ENCODE results near the gene TRAPPC14.

Gene TRAPPC14

DNA sequence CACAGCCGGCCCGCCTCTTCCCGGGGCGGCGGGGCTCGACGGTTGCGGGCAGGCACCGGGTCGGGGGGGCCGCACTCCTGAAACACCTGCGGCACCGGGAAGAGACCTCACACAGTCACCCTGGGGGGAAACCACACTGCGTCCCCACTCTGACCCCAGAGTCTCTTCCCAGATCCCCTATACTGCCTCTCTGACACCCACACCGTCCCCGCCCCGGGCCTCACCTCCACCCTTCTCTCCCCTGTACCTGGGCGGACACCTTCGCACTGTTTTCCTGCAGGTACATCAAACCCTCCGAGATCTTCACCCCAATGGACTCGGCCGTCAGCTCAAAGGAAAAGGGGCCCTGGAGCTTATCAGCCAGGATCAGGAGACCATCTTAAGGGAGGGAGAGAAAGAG, 13.3 kb upstream of the TRAPPC14 start:
- DNase-seq = no peak

DNA sequence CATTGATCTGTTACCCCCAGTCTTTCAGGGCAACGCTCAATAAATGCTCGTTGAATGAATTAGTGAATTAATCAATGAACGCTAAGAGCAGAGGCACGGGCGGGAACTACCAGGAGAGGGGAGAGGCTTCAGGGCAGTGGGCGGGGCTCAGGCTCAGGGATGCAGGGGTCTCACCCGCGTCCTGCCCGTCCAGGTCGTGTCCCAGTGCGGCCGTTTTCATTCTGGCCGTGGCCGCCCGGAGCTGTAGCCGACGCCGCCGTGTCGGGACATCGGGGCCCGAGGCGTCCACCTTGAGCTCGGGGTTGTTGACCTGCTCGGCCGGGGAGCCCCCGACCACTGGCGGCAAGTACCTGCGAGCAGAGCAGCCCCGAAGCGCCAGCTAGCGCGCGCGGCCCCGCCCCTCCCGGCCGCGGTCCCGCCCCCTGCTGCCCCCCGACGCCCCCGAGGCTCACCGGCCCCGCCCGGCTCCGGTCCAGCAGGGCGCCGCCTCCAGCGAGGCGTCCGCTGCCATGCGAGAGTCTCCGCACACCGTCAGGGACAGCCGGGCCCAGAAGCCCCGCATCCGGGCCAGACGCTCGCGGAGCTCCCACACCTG, 12.7 kb upstream of the TRAPPC14 start:
- peak in 1 of 2 donors; percentile 30 for DNase-seq

DNA sequence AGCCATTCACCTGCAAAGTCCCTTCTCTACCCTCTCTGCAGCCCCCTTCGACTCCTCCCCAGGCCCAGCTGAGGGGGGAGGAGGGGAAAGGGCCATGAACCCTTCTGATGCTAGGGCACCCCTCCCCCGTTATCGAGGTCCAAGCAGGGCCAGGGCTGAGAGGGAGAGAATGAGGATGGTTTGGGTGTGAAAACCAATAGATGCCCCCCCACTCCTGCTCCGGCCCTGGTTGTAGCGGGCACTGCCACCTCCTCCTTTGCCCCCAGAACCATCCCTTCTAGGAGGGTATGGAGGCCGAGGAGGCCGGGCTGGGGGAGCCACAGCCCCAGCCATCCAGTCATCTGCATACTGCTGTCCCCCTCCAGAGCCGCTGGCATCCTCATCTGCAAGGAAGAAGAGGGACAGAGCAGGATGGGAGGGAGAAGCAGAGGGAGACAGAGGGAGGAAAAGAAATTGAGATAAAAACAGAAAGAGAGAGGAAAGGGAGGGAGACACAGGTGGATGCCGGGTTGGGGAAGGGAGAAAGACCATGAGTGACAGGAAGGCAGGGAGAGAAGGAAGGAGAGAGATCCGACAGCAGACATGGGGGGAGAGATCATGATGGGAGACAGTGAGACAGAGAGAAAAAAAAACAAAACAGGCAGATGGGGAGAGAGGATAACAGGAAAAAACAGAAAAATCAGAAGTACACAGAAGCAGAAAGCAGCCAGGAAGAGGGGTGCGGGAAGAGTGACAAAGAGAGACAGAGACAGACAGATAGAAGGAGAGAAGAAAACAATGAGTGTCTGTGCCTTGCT, 11.8 kb upstream of the TRAPPC14 start:
- DNase-seq = no peak

DNA sequence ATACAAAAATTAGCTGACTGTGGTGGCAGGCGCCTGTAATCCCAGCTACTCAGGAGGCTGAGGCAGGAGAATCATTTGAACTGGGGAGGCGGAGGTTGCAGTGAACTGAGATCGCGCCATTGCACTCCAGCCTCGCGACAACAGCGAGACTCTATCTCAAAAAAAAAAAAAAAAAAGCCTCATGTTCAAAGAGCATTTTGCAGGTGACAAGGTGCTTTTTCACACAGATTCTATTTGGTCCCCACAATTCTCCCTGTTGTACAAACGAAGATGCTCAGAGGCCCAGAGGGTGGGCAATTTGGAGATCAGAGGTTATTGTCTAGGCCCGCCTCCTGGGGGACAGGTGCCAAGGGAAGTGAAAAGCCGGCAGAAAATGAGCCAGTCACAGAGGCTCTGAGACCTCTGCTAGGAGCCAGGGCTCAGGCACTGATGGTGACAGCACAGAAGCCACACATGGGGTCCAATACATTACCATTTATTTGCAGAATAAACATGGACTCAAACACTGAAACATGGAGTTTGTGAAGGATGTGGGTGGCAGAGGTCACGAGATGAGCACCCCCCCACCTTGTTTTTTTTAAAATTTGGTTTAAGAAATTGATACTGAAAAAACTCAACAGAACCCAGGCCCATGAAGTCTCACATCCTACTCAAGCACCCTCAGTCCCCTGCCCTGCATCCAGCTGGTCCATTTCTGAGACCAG, 10.8 kb upstream of the TRAPPC14 start:
- DNase-seq = no peak

DNA sequence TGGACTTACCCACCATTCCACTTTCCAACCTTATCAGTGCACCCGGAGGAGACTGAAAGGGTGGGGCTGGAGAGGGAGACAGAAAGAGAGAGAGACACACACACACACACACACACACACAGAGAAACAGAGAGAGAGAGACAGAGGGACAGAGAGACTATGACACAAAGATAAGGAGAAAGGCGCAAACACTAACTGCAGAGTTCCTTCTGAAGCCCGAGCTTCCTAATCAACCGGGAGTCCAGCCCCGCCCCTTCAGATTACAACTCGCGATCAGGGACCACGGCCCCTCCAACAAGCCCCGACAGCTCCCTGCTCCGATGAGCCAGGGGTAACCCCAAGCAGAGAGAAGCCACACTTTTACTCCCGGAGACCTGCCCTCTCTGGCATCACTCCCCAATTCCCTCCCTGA, 9.4 kb upstream of the TRAPPC14 start:
- no peak for DNase-seq

DNA sequence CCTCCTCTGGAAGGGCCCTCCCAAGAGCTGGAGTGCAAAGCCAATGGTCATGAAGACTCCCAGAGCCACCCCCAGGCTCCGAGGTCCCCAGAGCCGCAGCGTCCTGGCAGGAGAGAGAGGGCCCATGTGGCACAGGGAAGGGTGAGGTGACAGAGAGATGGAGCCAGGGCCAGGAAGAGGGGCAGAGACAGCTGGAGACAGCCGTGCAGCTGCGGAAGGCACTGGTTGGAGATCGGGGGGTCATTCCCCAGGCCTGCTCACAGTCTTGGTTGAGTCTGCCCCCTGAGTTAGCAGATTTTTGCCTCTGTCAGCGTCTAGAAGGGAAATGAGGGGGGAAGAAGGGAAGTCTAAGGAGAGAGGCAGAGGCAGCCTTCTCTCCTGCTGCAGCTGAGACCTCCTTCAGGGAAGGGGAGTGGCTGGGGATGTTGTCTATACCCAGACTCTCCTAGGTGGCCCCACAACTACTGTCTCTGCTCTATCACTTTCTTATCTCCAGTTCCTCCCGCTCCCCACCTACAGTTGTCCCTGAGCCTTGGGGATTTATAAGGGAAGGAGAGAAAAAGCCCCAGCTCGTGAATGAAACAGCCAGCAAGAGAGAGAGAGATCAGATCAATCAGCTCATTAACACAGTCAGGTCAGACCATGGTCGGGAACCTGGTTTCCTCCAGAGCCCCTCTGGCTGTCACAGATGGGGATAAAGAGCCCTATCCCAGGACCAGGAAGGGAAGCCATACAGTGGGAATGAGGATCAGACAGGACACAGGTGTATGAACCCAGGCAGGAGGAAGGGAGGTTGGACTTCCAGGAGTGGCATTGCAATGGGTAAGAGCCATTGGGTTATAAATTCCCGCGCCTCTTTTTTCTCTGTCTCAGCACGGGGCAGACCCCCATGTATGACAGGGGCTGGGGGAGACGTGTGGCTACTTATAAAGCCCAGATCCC, 8.7 kb upstream of the TRAPPC14 start:
- DNase-seq = no peak

DNA sequence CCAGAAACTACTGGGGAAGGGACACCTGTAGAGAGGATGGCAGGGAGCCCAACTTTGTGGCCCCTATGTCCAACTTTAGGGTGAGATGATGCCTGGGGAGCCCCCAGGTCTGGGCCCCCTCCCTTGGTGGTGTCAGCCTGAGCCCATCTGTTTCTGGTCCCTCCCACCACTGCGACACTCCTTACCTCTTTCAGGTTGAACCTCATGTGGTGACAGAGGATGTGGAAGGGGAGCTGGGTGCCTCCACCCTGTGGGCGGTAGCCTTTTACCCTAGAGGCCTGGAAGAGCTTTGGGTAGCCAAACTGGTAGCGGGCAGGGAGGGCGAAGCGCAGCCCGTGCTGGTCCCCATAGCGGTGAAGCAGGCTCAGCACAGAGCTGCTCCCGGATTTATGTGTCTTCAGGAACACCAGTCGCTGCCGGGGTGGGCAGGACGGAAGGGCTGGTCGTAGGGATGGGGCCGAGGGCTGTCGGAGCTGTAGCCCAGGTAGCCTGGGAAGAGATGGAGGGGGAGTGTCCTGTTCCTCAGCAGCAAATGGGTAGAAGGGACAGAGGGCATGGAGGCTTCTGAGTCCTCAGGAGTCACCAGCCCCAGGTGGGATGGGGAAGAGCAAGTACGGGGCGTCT, 7.9 kb upstream of the TRAPPC14 start:
- peak; percentile 25 to 41 for DNase-seq

DNA sequence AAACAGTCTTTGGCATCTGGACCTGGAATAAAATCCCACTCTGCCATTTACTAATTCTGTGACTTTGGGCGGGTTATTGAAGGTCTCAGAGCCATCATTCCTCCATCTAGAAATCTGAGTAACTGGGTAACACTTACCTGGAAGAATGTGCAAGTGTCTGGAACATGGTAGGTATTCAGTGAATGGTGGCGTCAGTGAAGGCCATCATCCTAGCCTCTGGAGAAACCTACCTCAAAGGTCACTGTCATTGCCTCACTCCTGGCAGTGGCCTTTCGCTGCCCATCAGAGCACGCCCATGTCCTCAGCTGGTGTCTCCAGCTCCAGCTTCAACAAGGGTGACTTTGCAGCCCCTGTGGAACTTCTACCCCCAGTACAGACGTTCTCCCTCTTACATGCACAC, 5.3 kb upstream of the TRAPPC14 start:
- no peak for DNase-seq

DNA sequence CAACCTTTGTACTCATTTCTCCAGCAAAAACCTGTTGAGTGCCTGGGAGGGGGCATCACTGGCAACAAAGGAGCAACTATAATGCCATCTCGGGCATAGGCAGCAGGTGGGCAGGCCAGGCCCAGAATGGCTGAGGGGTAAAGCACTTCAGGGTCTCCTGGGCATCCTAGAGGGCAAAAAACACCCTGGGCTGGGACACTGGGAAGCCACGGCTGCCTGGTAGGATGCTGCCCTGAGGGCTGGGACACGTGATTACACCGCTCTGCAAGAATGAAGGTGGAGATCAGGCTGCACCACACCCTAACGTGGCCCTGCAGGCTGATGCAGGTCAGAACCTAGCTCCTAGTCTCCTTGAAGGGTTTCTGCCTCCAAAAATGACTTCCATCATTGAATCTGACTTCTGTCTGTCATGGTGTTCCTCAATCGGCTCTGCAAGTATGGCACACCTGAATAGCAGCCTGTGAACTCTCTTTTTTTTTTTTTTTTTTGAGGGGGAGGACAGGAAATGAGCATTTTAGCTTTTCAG, 4.5 kb upstream of the TRAPPC14 start:
- no peak for DNase-seq

DNA sequence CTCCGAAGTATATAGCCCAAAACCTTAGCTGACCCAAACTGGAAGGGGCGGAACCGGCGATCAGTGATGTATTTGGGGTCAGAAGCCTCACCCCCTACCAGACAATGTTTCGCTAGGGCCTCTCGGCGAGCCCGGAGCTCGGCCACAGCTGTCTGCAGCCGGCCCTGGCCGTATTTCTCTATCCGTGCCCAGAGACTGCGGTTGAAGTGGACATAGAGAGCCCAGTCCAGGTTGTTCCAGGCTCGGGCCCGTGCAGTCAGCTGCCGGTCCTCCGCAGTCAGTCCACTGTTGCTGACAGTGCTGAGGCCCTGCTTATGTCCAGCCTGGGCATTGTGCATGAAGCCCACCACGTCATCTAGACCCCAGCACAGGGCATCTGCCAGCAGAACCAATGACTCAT, 1.5 kb upstream of the TRAPPC14 start:
- no peak for DNase-seq

DNA sequence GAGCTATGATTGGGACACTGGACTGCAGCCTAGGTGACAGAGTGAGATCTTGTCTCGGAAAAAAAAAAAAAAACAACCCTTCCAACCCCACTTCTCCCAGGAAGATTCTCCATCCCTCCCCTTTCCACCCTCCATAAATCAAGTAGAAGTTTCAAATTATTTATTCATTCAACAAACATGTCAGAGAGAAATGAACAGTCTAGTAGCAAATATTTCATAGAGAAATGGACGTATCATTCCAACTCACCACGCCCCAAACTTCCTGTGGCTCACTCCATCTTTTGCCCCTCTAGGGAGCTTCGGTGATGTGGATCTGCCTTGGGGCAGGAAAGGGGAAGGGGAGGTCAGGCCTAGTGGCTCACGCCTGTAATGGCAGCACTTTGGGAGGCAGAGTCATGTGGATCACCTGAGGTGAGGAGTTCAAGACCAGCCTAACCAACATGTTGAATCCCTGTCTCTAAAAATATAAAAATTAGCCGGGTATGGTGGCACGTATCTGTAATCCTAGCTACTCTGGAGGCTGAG, 638 bp upstream of the TRAPPC14 start:
- DNase-seq = no peak

DNA sequence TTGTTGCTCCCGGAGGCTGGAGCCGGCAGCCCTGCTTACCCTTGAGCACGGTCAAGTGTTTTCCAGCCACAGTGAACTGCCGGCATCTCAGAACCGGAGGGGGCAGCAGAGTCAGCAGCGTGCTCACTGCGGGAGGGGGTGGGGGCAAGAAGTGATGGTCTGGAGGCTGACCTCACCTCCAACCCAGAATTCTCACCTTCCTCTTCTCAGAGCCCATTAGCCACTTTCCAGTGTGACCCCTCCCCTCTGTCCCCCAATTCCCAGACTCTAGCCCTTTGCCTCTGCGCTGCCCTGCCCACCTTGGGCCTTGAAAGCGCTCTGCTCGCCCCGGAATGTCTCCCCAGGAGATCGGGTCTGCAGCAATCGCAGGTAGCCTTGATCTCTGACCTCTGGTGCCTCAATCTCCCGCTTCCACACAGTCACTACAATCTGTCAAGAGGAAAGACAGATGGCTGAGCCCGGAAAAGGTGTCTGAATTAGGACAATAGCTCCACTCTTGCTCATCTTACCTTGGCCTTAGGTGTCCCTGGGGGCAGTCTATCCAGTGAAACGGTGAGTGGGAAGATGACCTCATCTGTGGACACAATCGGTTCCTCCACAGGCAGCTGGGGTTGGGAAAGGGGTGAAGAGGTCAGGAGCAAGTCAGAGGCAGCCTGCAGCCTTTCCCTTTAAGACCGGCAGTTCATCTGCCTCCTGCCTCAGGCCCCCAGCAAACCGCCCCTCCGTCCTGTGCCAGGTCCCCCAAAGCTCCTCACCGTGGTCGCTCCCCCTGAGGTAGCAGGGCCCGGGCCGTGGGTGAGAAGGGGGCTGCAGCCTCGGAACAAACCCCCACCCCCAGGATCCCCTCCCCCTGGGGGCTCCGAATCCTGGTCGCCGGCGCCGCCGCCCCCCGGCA, 942 bp downstream of the TRAPPC14 start:
- no peak for DNase-seq

DNA sequence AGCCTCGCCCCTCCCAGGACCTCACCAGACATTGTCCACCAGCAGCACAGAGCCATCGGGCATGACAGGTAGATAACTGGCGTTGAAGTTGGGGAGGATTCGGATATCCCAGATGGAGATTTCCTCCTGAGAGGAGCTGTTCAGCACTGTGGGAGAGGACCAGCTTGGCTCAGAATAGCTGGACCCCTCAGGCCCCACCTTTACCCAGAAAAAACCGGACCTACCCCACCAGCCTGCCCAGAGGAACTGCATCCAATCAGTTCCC, 1.5 kb downstream of the TRAPPC14 start:
- no peak for DNase-seq

DNA sequence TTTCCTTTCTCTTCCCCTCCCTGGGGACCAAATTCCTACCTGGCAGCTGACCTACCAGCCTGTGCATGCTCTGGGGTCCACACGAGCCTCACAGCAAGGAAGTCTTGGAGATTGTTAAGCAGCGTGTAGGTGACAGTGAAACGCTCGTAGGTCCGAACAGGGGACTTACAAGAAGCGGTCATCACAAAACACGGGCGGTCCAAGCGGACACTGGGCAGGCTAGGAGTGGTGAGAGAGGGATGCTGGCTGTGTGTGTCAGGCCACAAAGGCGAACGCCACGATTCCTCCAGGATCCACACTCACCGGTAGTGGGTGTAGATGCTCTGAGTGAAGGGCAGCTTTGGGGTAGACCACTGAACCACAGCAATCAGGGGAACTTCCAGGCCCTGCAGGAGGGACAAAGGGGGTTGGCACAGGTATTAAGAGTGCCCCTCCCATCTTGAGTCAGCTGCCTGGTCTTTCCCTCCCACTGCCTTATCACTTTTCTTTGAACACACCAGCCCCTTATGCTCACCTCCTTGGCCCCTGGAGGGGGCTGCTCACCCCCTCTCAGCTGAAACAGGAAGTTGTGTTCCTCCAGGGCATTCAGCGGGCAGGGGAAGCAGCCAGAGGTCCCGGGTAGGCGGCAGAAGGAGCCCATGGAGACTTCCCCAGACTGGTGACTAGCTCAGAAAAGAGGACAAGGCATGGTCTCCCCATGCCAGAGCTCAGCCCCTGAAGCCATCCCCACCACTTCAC, 2.0 kb downstream of the TRAPPC14 start:
- DNase-seq = no peak

DNA sequence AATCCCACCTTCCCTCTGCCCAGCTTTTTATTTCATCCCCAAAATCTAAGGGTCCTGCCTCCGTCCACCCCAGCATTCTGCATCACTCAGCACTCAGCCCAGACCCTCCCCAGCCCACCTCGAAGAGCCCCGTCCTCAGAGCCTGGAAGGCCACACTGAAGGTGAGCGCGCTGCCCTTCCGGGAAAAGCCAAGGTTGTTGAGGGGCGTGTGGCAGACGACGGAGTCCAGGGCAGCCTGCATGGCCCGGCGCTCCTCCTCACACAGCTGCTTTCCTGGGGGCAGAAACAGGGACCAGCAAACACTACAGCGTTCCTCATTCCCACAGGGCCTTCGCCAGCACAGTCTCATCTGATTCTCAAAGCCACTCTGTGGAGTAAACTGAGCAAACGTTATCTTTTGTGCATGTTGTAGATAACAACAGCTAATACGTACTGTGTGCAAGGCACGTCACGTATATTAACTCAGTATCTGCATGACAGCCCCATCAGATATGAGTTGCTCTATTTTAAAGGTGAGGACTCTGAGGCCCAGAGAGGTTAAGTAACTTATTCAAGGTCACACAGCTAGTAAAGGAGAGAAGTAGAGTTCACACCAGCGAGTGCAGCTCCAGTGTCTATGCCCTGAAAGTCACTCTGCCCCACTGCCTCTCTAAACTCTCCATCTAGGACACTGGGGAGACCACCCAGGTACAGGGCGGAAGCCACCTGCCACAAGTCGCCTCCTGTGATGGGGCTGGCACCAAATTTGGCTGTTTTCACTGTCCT, 2.8 kb downstream of the TRAPPC14 start:
- no peak for DNase-seq

DNA sequence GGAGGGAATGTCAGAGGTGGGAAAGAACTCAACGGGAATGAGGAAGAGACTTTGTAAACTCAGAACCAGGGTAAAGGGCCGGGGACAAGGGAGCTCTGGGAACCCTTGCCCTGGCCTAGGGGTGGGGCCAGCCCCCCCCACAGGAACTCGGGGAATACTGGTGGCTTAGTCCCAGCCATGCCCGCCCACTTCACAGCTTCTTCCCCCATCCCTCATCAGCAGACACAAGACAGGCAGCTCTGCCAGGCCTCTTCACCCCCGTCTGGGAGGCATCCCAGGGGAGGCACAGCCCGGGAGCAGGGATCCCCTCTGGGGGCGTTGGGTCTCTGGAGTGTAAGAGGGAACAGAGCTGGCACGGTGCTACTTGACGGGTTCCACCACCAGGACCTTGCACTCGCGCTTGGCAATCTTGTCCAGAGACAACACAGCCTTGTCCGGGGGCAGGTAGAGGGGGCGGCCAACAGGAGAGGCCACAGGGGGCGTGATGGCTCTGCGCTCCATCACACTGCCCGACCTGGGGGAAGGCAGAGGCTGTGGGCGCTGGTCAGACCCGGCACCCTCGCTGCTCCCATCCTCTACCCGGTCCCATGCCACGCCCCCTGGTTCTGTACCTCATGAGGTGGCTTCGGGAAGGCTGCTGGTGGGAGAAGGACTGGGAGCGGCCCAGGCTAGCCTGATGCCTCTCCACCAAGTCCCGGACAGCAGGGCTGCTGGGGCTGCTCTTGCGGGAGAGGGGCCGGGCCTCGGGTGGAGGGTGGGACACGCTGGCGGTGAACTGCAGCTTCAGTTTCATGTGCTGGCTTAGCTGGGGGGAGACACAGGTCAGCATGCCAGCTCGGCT, 3.7 kb downstream of the TRAPPC14 start:
- no peak for DNase-seq

DNA sequence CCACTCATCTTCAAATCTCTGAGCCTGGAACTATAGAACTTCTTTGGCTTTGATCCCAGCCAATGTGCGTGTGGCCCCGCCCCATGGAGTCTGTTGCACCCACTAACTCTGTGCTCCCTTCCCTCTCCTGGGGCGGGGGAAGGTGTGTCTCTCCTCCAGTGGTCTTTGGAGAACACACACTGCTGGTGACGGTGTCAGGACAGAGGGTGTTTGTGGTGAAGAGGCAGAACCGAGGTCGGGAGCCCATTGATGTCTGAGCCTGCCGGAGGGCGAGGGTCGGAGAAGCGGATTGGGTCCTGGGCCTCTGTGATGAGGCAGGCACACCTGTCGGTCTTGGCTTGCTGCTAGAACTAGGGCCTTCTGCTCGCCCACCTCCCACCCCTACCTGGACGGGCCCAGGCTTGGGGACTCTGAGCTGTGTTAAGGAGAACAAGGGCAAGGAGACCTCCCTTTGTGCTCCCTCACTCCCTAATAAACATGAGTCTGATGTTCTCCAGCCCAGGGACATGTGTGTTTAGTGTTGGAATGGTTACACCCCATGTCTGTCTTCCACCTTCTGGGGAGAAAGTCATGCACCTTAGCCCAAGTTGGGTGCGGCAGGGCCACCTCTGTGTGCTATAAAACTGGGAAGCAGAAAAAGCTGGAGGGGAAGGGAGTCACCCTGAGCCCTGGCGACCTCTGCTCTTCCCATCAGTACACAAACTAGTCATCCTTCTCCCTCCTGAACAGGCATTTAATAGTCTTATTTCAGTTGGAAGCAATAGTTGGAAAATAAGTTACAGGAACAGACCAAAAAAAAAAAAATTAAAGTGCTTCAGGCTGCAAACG, 4.6 kb downstream of the TRAPPC14 start:
- no peak for DNase-seq

All from activated CD4-positive, alpha-beta T cell treated with anti-CD3 and anti-CD28 coated beads for 4 hours (primary cell).